Neutrophil (primary cell): ENCODE measurements around the gene NAA60.

Experiments
- H3K27ac ChIP-seq: fragments of 200-600 bp; sonication (generic); 2 replicates; pipeline ENCODE4 v1.5.1; 2016; ENCODE audit warnings: mild to moderate bottlenecking, moderate library complexity
- H3K27me3 ChIP-seq: fragments of 200-600 bp; sonication (generic); 2 replicates; pipeline ENCODE4 v1.6.0; 2016; ENCODE audit warnings: mild to moderate bottlenecking
- H3K36me3 ChIP-seq: fragments of 200-600 bp; sonication (generic); 2 replicates; pipeline ENCODE4 v1.5.1; 2017
- H3K4me1 ChIP-seq, 2 experiments: fragments of 200-600 bp in 1 of 2; sonication (generic) in 1 of 2; 1 replicate in 1 of 2; 2 replicates in 1 of 2; pipeline versions ENCODE4 v1.5.1 to v1.6.1; 2013 to 2016; ENCODE audit warnings: low read depth in 1 of 2, low read length in 1 of 2, mild to moderate bottlenecking in 1 of 2, moderate library complexity in 1 of 2; ENCODE audit not compliant: control insufficient read depth in 1 of 2, insufficient read depth in 1 of 2
- H3K4me3 ChIP-seq, 2 experiments: fragments of 200-600 bp in 1 of 2; sonication (generic) in 1 of 2; 1 replicate in 1 of 2; 2 replicates in 1 of 2; pipeline ENCODE4 v1.5.1; 2013 to 2016; ENCODE audit warnings: low read depth in 1 of 2, low read length in 1 of 2, mild to moderate bottlenecking in 1 of 2, moderate library complexity in 1 of 2
- H3K9me3 ChIP-seq: fragments of 200-600 bp; sonication (generic); 2 replicates; pipeline ENCODE4 v1.5.1; 2016
- CTCF ChIP-seq: fragments of 200-600 bp; sonication (generic); IDR thresholded peaks from 2 replicates; pipeline ENCODE4 v1.5.1; 2016; ENCODE audit warnings: antibody characterized with exemption

Gene NAA60

DNA sequence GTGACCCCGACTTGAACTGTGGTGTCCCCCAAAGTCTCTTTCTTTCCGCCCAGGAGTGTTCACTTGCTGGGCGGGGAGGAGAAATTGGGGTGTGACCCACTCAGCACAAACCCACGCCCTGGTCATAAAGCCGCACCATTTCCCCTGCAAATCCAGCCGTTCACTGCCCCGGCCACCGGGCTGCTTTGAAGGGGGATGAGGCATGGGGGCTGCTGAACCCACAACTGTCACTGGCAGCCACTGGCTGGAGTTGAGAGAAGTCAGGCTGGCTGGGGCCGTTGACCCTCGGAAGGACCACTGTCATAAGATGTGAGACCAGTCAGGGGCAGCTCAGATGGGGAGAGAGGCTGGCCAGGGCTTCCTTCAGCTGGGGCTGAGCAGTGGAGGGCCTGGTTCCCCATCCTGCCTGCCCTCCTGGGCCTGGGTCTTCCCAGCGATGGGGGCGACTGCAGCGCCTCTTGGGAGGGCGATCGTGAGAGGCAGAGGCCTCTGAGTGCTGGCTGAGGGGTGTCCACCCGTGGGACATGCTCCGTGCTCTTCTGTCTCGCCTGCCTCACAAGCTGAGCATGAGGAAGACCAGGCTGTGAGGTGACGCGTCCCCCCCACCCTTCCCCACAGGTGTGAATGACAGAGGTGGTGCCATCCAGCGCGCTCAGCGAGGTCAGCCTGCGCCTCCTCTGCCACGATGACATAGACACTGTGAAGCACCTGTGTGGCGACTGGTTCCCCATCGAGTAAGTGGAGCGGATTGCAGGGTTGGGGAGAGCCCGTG, 32.3 kb downstream of the NAA60 start:
- Histone ChIP-seq H3K27ac (no peak overlapping the region), H3K36me3 (peaks cover 48% of the 10 kb centered on the region), H3K4me1 (no peaks in the 10 kb centered on the region), H3K27me3 (no peaks in the 10 kb centered on the region), H3K9me3 (no peaks in the 10 kb centered on the region), H3K4me3 (no peak overlapping the region)
- TF ChIP-seq CTCF: no peak

DNA sequence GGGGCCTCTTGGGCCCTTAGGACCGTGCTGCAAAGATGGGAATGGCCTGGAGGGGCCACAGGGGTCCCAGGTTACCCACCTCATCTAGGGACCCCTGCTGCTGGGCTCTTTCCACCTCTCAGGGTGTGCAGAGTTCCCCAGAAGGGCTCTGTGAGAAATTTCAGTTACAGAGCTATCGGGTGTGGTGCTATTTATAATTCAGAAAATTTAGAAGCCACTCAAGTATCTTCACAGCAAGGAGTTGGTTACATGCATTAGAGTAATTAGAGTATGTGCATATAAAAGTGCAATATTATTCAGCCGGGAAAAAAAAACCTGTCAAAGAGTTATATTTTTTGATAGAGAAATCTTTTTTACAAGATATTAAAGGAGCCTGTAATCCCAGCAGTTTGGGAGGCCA, 32.9 kb downstream of the NAA60 start:
- TF ChIP-seq CTCF: no peak
- H3K27me3 ChIP-seq: no peaks in the 10 kb centered on the region
- H3K4me1 ChIP-seq: no peaks in the 10 kb centered on the region
- H3K9me3 ChIP-seq: no peaks in the 10 kb centered on the region
- H3K36me3 ChIP-seq: peaks cover 54% of the 10 kb centered on the region
- no peak overlapping the region for H3K27ac ChIP-seq
- H3K4me3 ChIP-seq: no peak overlapping the region

DNA sequence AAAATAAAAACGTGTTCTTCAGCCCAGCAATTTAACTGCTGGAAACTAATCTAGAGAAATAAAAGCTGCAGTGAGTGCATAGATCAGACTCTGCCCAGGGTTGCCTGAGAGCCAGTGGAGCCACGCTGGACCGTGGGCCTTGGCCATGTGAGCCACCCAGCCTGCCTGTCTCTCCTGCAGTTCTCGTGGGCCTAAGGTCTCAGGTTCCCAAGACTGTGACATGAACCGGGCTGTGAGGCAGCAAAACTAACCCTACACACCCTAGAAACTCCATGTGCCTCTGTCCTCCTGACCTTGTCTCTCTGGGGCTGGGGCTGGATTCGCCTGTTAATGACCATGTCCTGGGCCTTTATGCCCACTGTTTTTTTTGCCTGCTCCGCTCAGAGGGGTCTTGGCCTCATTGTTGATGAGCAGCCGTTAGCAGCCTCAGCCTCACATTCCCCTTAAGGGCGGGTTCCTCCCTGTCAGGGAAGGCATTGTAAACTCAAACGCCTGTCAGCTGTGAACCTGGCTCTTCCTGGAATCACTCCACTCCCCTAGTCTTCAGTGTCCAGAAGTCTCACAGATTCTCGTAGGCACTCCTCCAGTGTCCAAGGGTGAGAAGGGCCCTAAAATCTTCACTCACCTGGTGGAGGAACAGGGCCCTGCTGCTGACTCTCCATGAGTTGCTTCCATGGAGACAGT, 34.9 kb downstream of the NAA60 start:
- Histone ChIP-seq H3K27me3 (no peaks in the 10 kb centered on the region), H3K9me3 (no peaks in the 10 kb centered on the region), H3K27ac (no peak overlapping the region), H3K4me1 (no peaks in the 10 kb centered on the region), H3K36me3 (peaks cover 62% of the 10 kb centered on the region), H3K4me3 (no peak overlapping the region)
- TF ChIP-seq CTCF: no peak

DNA sequence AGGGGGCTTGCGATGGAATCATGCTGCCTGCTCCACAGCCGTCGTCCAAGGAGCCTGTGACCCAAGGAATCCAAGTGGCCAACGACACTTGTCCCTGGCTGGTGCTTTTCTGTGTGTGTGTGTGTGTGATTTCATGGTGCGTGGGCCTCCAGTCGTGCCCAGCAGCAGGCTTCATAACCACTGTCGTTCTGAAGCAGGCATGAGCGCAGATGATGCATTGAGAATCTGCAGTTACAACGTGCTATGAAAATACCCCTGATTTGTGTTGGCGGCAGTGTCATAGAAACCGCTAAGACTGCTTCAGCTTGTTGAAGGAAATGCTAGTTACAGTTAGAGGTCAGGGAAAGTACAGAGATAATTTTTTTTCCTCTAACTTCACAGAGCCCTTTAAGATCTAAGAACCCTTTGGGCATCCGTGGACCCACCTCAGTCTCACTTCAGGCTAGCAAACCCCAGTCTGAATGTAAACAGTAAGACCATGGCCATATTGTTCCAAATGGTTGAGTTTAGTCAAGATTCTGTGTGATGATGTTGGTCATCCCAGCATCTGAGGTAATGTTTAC, 36.3 kb downstream of the NAA60 start:
- no peaks in the 10 kb centered on the region for H3K9me3 ChIP-seq
- H3K4me1 ChIP-seq: no peaks in the 10 kb centered on the region
- no peak for TF ChIP-seq CTCF
- no peak overlapping the region for H3K4me3 ChIP-seq
- H3K27me3 ChIP-seq: no peaks in the 10 kb centered on the region
- peaks cover 75% of the 10 kb centered on the region for H3K36me3 ChIP-seq
- H3K27ac ChIP-seq: no peak overlapping the region

DNA sequence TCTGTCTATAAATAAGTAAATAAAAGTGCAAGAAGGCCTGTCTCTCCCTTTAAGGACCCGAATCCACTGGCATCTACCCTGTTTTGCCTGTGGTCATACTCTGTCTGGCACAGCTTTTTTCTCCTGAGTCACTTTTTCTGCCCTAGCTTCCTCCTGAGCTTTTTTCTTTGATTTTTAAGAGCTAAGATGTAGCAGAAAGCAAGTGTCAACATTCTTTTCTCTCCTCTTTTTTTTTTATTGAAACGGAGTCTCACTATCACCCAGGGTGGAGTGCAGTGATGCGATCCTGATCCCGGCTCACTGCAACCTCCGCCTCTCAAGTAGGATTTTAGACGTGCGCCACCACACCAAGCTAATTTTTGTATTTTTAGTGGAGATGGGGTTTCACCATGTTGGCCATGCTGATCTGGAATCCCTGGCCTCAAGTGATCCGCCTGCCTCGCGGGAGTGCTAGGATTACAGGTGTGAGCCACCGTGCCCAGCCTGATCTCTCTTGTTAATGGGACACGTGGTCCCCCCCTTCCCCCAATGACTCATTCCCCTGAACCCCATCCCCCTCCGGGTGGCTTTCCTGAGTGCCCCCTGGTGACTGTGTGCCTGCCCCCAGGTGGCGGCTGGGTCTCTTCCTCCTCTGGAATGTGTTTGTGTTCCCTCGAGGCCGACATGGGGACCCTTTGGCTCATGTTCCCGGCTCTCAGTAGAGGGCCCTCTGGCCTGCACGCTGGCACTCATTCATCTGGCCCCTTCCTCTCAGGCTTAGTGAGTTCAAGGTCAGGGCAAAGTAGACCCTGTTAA, 37.6 kb downstream of the NAA60 start:
- TF ChIP-seq CTCF: no peak
- H3K27ac ChIP-seq: no peak overlapping the region
- H3K36me3 ChIP-seq: peaks cover 86% of the 10 kb centered on the region
- no peaks in the 10 kb centered on the region for H3K27me3 ChIP-seq
- H3K4me3 ChIP-seq: no peak overlapping the region
- no peaks in the 10 kb centered on the region for H3K9me3 ChIP-seq
- no peaks in the 10 kb centered on the region for H3K4me1 ChIP-seq
